GM19455 (cell line): ENCODE results near the gene AP1AR.
A peak's percentile ranks its signal among the peaks of the same experiment; 100 is the strongest.
"Not testable (repeated sequence)": the region's sequence is repeated elsewhere in the genome, so short reads cannot be mapped to it uniquely, and the experiment has no call there.

Experiments
- ATAC-seq: cut with Tn5 transposase; IDR thresholded peaks from one replicate; pipeline ENCODE4 v1.9.1; 2021; ENCODE audit not compliant: unreplicated experiment

AP1AR gene

GRCh38 chr4:112309263-112309791 lies 77.7 kb downstream of the AP1AR start:
- ATAC-seq = not testable (repeated sequence)

- ATAC-seq = no peak
These were observed 79.9 kb downstream of the AP1AR start for GRCh38 chr4:112311516-112311915.

- ATAC-seq = peak; percentile 98
These were observed 81.1 kb downstream of the AP1AR start for GRCh38 chr4:112312610-112313239.

- ATAC-seq = no peak
These were observed 83.9 kb downstream of the AP1AR start for GRCh38 chr4:112315446-112315845.

- no peak for ATAC-seq
These were observed 84.8 kb downstream of the AP1AR start for GRCh38 chr4:112316360-112316759.

- peak; percentile 99 for ATAC-seq
These were observed 86.9 kb downstream of the AP1AR start for GRCh38 chr4:112318239-112319142.
